HG02588 (cell line): ENCODE data around the gene SLC25A34.

Experiments
- ATAC-seq: cut with Tn5 transposase; IDR thresholded peaks from one replicate; pipeline ENCODE4 v1.9.1; 2021; ENCODE audit warnings: mild to moderate bottlenecking, moderate library complexity; ENCODE audit not compliant: unreplicated experiment

SLC25A34 gene

DNA sequence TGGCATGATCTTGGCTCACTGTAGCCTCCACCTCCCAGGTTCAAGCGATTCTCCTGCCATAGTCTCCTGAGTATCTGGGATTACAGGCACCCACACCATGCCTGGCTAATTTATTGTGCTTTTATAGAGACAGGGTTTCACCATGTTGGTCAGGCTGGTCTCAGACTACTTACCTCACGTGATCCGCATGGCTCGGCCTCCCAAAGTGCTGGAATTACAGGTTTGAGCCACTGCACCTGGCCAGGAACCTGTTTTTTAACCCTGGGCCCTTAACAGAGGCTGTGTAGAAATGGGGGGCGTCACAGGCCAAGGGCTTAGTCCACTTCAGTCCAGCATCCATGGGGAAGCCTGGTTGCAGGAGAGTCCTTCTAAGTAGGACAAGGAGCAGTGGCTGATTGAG lies 31.9 kb downstream of the SLC25A34 start:
- no peak for ATAC-seq

GRCh38 chr1:15768388-15768787 lies 32.3 kb downstream of the SLC25A34 start:
- no peak for ATAC-seq

DNA sequence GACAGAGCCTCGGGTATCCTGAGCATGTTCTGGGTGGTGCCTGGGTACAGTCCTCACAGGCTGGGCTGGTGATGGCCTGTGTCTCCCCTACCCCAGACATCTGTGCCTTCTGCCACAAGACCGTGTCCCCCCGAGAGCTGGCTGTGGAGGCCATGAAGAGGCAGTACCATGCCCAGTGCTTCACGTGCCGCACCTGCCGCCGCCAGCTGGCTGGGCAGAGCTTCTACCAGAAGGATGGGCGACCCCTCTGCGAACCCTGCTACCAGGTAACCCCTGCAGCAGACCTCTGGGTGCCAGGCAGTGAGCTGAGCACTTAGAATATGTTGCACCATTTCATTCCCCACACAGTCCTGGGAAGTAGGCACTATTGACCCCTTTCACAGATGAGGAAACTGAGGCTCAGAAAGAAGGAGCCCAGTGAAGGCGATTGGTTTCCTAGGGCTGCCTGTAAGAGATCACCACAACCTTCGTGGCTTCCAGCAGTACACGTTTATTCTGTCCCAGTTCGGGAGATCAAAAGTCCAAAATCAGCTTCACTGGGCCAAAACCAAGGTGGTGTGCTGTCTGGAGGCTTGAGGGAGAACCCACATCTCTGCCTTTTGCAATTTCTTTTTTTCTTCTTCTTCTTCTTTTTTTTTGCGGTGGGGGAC lies 34.4 kb downstream of the SLC25A34 start:
- no peak for ATAC-seq

GRCh38 chr1:15771836-15772515 lies 35.9 kb downstream of the SLC25A34 start:
- no peak for ATAC-seq

DNA sequence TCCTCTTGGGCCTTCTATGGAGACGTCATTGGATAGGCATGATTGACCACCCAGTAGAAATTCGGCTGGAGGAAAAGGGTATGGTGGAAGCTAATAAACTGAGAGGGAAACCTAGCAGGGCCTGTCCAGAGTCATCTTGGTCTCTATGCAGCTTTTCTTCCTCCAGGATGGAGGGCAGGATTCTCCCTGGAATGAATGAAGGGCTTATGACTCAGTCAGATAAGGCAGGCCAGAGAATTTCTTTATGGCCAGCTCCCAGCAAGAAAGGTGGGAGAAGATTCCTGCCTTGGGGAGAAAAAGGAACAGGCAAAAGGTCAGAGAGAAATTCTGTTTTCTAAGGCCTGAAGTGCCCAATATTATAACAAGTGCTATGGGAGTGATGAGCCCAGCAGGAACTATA lies 39.6 kb downstream of the SLC25A34 start:
- no peak for ATAC-seq

DNA sequence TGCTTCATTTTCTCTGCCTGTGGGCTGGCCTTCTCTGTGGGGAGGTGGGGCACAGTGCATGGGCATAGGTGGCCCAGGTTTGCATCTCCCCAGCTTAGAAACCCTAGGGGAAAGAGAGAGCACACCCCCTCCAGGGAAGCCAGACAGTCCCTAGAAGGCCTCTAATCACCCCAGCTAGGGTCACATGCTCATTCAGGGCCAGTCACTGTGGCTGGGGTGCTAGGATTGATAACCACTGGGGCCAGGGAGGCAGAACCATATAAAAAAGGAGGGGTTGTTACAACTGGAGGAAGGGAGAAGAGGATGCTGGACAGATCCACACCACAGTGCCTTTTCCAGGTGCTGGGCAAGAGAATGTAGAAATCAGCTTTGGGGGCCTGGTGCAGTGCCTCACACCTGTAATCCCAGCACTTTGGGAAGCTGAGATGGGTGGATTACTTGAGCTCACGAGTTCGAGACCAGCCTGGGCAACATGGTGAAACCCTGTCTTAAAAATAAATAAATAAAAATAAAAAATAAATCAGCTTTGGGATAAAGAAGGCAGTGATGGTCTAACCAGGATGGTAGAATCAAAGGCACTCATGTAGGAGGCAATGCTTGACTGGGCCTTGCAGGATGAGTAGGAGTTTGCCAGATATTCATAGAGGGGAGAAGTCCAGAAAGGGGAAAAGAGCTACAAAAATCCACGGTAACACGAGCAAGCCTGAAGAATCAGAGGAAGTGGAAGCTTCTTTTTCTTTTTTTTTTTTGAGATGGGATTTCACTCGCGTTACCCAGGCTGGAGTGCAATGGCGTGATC lies 42.0 kb downstream of the SLC25A34 start:
- no peak for ATAC-seq

DNA sequence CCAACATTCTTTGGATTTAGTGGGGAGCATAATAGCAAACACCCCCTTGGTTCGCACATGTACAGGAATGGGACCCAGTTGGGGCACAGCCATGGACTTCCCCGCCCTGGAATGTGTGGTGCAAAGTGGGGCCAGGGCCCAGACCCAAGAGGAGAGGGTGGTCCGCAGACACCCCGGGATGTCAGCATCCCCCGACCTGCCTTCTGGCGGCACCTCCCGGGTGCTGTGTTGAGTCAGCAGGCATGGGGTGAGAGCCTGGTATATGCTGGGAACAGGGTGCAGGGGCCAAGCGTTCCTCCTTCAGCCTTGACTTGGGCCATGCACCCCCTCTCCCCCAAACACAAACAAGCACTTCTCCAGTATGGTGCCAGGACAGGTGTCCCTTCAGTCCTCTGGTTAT lies 49.6 kb downstream of the SLC25A34 start:
- no peak for ATAC-seq

- no peak for ATAC-seq
Measured at GRCh38 chr1:15786581-15786980, 50.5 kb downstream of the SLC25A34 start.

DNA sequence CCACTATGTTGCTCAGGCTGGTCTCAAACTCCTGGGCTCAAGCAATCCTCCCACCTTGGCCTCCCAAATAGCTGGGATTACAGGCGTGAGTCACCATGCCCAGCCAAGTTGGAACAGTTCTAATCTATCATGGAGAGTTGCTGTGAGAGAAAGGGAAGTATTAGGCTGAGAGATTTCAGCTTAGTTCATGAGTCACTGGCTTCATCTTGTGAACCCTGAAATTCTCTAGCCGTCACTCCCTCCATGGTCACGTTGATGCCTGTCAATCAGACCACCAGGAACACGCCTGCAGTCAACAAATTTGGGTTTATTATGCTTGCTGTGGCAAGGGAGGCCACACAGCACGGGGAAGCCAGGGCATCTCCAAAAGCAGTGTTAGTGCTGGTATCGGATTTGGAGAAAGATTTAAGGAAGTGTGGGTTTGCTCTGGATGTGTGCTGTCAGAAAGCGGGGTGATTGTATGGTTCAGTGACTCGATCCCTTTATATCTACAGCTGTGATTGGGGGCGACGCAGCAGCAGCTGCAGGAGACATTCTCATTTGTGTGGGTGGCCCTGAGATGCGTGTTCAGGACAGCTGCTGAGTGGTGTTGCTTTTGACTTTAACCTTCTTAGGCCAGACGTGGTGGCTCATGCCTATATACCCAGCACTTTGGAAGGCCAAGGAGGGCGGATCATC lies 52.7 kb downstream of the SLC25A34 start:
- ATAC-seq = no peak
